Smooth muscle cell of the brain vasculature (primary cell): ENCODE results near the gene PCGF1.

Experiments
- DNase-seq: peaks from one replicate; pipeline ENCODE4 v3.0.0-alpha.2; 2012; ENCODE audit warnings: low read depth, low spot score

PCGF1 gene

GRCh38 chr2:74507145-74507925, at the start of gene PCGF1:
PCGF1 (minus strand) TSS chr2:74507695; CDS start chr2:74507668, 27 bp downstream.
- DNase-seq, result peak; percentile 96

GRCh38 chr2:74556831-74557370, 49.4 kb upstream of the PCGF1 start:
- DNase-seq, result no peak

GRCh38 chr2:74556159-74556558, 48.7 kb upstream of the PCGF1 start:
- no peak for DNase-seq

- no peak for DNase-seq
These were observed 48.2 kb upstream of the PCGF1 start for GRCh38 chr2:74555610-74556103.

GRCh38 chr2:74554820-74555531, 47.5 kb upstream of the PCGF1 start:
- no peak for DNase-seq

GRCh38 chr2:74553892-74554819, 46.7 kb upstream of the PCGF1 start, which contains the start of the genes DOK1 and LOXL3:
DOK1 (plus strand) TSS chr2:74554720; CDS start chr2:74554755, 35 bp downstream.
LOXL3 (minus strand) TSS chr2:74553942; CDS start chr2:74552634, 1,308 bp downstream.
- peak; percentile 66 for DNase-seq

- DNase-seq, result no peak
These were observed 45.7 kb upstream of the PCGF1 start for GRCh38 chr2:74552914-74553811.

- no peak for DNase-seq
These were observed 44.7 kb upstream of the PCGF1 start for GRCh38 chr2:74551942-74552913.

GRCh38 chr2:74551530-74551929, 44.0 kb upstream of the PCGF1 start:
- no peak for DNase-seq

- DNase-seq, result no peak
These were observed 42.7 kb upstream of the PCGF1 start for GRCh38 chr2:74550231-74550630.

GRCh38 chr2:74548900-74549826, 41.7 kb upstream of the PCGF1 start:
- no peak for DNase-seq

- DNase-seq, result no peak
These were observed 40.9 kb upstream of the PCGF1 start for GRCh38 chr2:74548285-74548899.

GRCh38 chr2:74546004-74546403, 38.5 kb upstream of the PCGF1 start:
- no peak for DNase-seq

- DNase-seq, result no peak
These were observed 37.1 kb upstream of the PCGF1 start for GRCh38 chr2:74544634-74545033.

GRCh38 chr2:74542978-74543377, 35.5 kb upstream of the PCGF1 start:
- no peak for DNase-seq

- DNase-seq, result no peak
These were observed 32.8 kb upstream of the PCGF1 start for GRCh38 chr2:74540291-74540690.

- DNase-seq, result no peak
These were observed 31.4 kb upstream of the PCGF1 start for GRCh38 chr2:74538881-74539339.
